NCI-H748 (cell line): ENCODE measurements around the gene ZNF536.

Source experiments
- DNase-seq: peaks from one replicate; lab custom pipeline; 2025; ENCODE audit not compliant: unreplicated experiment; lab: John Stamatoyannopoulos, UW

The ZNF536 gene

DNA sequence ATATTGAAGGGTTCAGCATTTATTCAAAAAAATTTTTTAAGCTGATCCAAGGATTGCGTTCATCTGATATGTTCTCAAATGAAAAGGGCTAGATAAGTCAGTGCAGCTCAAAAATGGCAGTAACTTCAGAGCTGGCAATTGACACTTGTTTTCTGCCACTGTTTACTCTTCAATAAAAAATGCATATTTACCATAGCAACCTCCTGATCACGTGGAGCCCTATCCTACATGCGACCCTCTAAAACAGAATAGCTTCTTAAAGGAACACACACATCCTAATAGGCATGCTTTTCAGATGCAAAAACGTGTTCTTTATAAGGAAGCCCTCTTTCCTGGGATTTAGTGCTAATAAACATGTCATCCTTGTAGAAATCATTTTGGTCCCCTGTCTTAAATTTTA, 150.2 kb downstream of the ZNF536 start:
- peak; percentile 54 for DNase-seq

DNA sequence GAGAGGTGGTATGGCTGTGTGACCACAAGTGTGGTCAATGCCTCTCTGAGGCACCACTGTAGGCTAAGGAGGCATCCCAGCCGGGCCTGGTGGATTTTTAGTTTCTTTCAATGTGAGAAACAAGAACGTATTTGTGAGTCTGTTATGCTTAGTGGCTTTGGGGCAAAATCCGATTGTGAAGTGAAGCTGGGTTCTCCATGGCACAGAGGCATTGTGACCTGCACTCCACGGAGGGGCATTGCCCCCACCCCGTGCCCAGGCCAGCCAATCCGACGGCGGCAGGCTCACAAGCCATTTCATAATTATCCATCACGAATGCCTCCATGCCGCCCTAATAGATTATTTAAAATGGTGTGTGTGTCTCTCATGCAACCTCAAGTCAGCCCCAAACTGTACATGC, 151.6 kb downstream of the ZNF536 start:
- no peak for DNase-seq

DNA sequence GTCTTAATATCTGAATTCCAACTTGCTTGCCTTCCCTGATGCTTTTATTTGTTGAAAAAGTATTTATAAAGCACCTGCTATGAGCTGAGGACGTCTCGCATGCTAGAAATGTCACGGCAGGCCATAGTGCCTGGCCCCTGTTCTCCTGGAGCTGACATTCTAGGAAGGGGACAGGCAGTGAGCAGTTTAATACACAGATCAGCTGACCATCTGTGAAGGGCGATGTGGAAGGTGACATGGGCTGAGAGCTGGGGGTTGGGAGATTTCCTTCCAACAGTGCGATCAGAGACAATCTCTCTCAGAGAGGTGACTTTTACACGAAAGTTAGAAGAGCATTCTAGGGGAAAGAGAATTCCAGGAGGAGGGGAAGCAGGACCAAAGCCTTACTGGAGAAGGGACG, 153.2 kb downstream of the ZNF536 start:
- DNase-seq, result no peak

DNA sequence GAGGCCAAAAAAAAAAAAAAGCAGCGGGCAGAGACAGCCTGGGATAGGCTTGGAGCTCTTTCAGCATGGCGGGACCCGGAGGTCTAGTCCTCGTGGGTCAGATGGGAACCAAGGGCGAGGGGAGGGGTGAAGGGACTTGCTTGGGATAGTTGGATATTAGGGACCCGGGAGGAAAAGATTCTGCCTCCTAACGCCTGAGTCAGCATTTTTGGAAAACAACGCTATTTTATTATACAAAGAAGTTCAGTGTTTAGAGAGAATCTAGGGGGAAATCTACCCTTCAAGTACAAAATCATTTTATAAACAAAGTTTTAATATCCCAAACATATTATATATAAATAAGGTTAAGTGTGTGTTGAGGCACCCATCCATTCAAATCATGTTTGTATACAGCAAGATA, 156.7 kb downstream of the ZNF536 start:
- no peak for DNase-seq

DNA sequence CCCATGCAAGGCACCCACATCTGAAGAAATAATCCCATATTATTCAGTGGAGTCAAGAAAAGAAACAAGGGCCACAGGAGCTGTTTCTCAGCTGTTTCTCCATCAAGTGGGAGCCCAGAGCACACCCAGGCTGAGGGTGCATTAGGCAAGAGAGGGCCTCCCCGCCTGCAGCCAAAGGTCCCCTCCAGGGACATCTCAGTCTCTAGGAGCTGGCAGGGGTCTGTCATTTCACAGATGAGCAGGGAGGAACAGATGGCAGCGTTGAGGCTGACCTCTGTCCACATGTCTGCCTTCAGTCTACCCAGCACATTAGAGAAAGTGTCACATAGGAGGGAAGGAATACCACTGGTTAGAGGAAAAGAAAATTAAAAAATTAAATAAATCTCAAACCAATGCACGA, 157.7 kb downstream of the ZNF536 start:
- no peak for DNase-seq

DNA sequence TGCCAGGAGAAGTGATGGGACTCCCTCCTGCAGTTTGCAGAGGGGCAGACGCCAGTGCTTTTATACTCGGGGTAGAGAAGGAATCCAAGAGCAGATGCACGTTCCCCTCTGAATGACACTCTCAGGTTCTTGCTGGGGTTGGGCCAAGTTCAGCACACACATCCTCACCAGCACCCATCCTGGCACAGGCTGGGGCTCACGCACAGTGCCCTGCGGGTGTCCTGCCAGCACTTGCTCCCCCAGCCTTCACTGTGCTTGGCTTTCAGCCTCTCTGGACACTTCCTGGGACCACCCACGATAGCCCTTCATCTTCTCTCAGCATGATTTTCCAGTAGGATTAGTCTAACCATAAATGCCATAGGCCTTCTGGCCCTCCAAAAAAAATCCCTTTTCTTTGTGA, 158.6 kb downstream of the ZNF536 start:
- no peak for DNase-seq

DNA sequence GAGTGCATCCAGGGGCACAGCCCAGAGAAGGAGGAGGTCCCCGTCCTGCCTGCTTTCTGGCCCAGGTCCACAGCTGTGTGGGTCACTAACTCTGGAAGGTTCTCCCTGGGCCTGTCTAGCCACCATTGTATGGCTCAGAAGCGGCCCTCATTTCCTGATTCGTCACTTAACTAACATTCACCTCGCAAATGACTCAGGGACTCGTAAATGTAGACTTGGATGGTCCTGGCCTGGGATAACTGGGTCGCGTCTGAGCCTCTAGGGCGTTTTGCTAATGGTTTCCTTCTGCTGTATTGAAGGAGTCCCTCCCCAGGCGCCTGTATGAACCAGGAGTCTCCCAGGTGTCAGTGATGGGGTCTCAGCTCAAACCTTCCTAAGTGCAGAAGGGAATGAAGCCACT, 162.8 kb downstream of the ZNF536 start:
- no peak for DNase-seq

DNA sequence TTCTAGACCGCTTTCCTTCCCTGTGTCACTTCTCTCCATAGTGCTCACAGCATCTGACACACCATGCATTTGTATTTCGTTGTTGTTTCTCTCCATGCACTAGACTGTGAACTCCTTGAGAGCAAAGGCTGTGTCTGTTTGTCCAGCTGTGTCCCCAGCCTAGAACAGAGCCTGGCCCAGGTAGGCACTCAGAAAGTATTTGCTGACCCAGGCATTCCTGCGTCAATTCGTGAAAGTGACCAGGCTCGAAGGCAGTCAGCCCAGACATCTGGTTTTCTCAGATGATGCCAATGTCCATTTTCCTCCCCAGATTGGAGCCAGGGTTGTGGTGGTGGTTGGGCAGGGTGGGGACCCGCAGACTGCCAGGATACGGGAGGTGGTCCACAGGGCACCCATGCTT, 164.8 kb downstream of the ZNF536 start:
- DNase-seq, result no peak

DNA sequence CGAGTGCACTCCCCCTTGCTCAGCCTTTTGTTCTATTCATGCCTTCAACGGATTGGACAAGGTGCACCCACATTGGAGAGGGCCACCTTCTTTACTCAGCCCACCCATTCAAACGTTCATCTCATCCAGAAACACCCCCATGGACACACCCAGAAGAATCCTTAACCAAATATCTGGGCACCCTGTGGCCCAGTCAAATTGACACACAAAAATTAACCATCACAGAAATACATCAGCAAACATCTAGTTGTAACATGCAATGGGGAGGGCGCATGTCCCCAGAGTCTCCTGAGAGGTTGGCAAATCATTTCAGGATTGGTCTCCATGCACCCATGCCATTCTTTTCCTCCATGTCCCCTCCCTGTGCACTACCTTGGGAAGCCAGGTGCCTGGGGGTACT, 167.1 kb downstream of the ZNF536 start:
- no peak for DNase-seq

DNA sequence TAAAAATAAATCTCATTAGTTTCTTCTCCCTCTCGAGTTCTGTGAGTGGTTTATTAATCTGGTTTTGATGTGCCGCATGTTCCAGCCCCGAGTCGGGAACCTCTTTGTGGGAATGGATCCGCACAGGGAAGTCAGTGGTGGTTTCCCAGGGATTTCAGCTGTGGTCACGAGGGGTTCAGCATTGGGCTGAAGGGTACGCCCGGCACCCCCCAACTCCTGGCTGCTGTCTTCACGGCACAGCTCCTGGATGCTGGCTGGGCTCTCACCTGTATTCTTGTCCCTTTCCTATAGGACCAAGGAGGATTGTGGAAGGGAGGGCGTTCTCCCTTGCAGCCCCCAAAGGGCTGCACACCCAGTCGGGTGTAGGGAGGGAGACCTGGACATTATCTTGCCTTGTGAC, 167.8 kb downstream of the ZNF536 start:
- no peak for DNase-seq

DNA sequence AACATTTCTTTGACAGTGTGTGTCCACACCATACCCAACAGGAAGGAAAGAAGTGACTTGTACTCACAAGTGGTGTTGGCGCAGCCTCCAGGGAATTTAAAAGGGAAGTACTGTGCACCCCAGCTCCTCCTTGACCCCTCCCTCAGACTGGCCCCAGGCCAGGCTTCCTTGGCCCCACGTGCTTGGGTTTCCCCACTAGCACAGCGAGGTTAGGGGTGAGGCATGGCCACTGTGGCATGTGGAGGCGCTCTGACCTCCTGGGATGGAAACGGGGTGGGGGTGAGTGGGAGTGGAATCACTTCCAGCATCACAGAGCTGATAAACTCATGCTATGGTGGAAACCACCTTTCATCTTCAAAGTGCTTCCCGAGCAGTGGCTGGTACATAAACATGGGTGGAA, 168.6 kb downstream of the ZNF536 start:
- no peak for DNase-seq

DNA sequence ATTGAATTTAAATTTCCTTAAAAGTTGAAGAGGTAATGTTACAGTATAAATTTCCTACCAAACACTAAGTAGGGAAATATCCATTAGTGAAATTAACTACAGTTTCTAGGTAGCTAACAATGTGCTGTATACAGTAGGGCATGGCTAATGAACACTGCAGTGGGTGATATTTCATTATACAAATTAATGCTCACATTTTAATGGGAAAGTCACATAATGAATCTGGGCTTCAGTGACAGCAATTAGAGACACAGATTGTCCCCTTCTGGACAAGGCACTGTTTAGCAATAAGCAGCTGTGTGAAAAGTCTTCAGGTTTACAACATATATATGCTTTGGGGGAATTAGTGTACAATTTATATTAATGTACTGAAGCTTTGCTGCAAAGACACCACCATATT, 169.4 kb downstream of the ZNF536 start:
- DNase-seq, result no peak

DNA sequence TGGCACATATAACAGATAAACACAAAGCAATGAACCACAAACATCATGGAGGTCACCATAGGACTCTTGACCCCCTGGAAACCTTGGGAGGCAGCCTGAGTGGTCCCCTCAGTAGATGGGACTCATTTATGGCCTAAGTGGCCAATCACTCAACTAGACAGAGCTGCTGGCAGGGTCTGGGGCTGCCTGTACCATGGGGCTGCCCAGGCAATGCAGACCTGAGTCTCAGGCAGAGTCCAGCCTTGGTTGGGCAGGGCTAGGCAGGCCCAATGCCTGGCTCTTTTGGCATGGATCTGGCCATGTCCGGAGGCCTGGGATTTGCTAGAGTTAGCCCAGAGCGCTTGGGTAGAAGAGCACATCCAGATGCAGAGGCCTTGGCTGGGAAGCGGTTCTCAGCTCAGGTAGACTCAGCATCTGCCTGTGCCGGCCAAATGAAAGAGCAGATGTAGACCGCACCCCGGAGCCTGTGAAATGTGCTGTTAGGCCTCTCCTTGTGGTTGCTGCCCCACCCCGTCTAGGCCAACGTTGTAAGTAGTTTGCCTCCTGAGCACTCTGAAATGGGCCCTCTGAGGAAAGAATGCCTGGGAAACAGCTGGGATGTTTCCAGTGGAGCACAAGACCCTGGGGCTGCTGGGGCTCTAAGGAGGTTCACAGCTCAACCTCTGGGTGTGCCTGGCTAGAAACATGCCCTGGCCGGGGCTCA, 171.2 kb downstream of the ZNF536 start:
- DNase-seq, result no peak

DNA sequence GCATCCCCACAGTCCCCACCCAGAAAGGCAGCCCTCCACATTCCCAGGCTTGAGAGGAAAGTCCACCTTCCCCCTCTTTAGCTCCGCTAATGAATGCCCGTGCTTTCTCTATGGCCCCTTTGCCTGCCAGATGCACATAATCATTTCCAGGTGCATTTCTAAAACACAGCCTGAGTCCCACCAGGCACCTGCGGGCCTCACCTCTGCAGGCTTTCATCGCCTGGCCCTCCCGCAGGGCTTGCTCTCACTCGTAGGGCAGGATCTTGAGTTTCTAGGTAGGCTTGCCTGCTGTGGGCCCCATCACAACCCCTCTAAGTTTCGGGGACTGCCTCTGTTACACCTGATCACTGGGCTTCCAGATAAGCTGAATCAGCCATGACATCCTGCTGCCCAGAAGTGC, 173.6 kb downstream of the ZNF536 start:
- no peak for DNase-seq

DNA sequence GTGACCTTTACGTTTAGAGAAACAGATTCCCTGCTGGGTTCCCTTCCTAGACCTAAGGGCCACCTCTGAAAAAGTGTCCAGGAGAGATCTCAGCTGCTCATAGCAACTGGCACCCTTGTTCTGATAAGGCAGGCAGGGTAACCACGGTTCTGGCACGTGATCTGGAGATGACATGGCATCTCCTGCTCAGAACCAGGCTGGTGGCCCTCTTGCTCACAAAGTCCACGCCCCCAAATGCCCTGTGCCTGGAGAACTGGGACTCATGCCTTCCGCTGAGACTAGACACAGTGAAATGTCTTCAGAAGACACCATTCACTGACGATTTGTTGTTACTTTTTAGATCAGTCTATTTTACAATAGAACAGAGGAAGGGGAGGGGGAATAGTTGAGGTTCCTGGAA, 174.1 kb downstream of the ZNF536 start:
- no peak for DNase-seq

DNA sequence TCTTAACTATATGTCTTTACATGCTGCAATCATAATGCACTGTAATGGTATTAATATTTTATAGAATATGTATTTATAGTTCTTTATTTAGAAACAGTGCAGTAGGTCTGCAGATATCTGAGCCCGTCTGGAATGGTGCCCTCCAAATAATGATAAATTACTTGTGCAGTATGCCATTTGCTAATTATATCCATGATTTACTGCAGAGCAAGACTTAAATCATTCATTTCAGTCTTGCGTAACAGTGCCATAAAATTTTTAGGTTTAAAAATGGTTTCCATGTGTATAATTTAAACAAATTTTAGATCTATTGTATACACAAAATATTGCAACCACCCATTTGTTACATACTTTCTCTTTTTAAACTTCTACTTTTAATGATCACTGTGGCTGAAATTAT, 175.1 kb downstream of the ZNF536 start:
- no peak for DNase-seq

DNA sequence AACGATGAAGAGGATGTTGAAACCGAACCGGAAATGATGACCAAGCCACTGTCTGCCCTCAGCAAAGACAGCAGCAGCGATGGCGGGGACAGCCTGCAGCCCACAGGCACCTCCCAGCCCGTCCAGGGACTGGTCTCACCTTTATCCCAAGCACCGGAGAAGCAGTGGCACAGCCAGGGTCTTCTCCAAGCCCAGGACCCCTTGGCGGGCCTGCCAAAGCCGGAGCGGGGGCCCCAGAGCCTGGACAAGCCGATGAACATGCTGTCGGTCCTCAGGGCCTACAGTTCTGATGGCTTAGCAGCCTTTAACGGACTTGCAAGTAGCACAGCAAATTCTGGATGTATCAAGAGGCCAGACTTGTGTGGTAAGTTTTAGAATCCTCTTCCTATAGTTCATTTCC, 177.0 kb downstream of the ZNF536 start:
- DNase-seq, result no peak

DNA sequence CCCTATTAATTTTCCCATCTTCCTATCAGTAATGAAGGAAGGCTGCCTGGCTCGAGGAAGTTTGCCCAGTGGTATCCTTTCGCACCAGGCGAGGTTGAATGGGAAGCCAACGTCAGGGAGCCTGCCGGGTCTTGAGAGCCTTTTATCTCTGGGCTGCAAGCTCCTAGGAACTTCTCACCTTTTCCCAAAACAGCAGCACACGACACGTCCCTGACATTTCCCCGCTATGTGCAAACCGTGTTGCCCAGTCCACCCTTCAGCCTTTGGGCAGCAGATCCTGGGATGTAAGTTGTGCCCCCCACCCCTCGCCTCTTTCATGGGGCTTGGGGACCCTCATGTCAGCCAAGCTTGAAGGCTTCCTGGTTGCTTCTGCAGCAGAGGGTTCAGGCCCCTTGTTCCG, 179.1 kb downstream of the ZNF536 start:
- no peak for DNase-seq

DNA sequence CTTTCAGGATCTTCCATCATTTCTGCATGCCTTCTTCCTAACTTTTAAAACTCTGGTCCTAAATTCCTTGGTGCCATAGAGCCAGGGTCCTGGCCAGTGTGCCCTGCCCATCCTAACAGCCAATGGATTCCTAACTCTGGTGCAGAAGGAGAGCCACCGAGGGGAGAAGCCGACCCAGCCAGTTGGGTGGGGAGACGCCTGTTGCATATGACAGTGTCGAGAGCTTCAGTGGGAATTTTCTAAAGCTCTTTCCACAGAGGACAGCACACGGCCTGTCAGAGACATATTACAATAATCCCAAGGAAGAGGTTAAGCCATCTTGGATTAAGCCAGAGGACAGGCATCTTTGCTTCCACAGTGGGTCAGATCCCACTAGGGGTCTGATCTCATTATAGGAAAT, 180.4 kb downstream of the ZNF536 start:
- DNase-seq, result no peak

DNA sequence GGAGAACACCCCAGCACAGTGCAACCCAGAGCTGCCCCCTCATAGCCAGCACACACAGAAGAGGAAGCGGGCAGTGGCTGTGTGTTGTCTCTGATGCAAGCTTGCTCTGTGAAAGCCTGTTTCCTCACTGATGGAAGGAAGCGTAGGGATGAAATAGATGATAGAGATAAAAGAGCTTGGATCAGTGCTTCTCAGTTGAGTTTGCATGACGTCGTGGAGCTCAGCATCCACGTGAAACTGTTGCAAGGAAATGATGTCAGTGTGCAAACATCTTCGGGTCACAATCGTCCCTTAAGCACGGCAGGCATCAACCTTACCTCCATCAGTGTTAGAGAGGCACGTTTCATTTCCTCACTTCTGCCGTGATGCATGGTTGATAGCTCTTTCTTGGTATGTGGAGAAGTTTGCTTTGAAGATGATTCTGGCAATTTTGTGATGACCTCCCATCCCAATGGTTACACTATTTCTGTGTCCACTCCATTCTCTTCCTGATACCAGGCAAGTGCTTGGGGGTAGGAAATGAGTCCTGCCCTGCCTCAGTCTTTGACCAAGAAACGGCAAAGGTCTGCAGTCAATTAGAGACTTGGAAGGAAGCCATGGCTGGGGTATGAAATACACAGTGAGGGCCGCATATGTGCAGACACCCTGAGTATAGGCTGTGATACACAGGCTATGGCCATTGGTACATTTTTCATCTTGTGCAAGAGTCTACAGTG, 183.0 kb downstream of the ZNF536 start:
- no peak for DNase-seq

DNA sequence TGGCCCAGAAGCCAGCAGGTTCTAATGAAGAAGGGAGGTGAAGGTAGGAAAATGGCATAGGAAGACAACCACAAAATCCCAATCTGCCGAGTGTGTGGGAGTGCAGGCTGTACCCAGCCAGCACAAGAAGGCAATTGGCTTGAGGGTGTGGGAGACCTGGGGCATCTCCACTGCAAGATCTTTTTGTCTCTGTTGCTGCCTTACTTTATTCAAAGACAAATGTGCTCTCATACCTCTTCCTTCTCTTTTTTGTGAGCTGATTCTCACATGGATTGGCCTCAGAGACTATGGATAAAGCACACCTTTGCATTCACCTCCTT, 183.6 kb downstream of the ZNF536 start:
- DNase-seq, result no peak

DNA sequence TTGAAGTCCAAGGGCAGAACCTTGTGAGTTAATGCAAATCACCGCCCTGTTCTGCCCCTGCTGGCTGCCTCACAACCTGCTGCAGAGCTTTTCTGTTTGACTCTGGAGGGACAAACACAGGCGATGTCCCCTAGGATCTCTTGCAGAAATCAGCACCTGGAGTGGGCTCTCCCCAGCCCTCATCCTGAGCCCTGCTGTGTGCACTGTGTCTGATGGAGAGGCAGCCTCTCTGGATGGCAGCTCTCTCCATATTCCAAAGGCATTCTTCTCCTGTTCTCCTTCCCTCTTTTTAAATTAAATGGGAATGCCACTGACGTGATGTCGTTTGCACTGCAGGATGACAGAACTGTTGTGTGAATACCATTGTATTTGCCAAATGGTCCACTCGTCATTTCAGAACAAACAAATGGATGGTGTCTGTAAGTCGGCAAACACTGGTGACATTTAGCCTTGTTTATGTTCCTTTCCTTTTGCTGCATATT, 184.1 kb downstream of the ZNF536 start:
- peak; percentile 90 for DNase-seq

DNA sequence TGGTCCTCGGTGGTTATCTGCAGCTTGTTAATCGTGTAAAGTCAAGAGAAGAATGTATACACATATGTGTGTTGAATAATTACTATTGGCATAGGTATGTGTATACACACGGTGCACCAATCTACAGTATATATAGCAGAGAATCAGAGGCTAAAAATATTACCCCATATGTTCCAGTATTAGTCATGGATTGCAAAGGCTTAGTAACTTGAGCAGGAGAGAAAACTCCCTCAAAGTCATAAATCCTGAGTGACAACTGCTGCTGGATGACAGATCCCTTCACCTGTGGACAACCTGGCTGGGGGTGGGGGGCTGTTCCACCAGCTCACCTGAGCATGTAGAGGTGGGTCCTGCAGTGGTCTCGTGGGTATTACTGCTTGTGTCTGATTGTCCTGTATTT, 185.0 kb downstream of the ZNF536 start:
- peak; percentile 46 for DNase-seq
